HEK293 (cell line): ENCODE data around the gene STX16.

Source experiments
- CTCF ChIA-PET: fragments of 350-600 bp; formaldehyde crosslinking; extraction: SDS; loops from one replicate; lab custom pipeline; 2021; ENCODE audit warnings: antibody characterized with exemption; lab: Yijun Ruan, JAX
- POLR2A ChIA-PET: fragments of 300-600 bp; formaldehyde crosslinking; extraction: SDS; loops from one replicate; lab custom pipeline; 2020; ENCODE audit warnings: antibody characterized with exemption, inconsistent platforms; lab: Yijun Ruan, JAX
- H3K27ac ChIP-seq: fragments of 200-500 bp; sonication (Bioruptor generic); 2 replicates; pipeline ENCODE4 v1.5.1; 2014; ENCODE audit warnings: low read depth, low read length, control low read depth, inconsistent platforms; ENCODE audit errors: extremely low read depth
- H3K36me3 ChIP-seq, 2 experiments: fragments of 200-500 bp in 1 of 2; sonication (Bioruptor generic) in 1 of 2; 1 replicate in 1 of 2; 2 replicates in 1 of 2; pipeline ENCODE4 v1.5.1; 2014 to 2017; ENCODE audit warnings: inconsistent platforms in 2 of 2, low read length in 2 of 2; ENCODE audit not compliant: control insufficient read depth in 2 of 2, insufficient read depth in 1 of 2
- H3K4me1 ChIP-seq: fragments of 200-500 bp; sonication (Bioruptor generic); 2 replicates; pipeline ENCODE4 v1.5.1; 2014; ENCODE audit warnings: mild to moderate bottlenecking, low read length, inconsistent platforms; ENCODE audit not compliant: control insufficient read depth, insufficient read depth
- H3K4me3 ChIP-seq: 2 replicates; pipeline ENCODE4 v1.5.1; 2011; ENCODE audit warnings: low read depth, mild to moderate bottlenecking, control low read depth, low read length, moderate library complexity
- H3K9me3 ChIP-seq: fragments of 200-500 bp; sonication (Bioruptor generic); 2 replicates; pipeline ENCODE4 v1.5.1; 2014; ENCODE audit warnings: low read depth, low read length, inconsistent platforms; ENCODE audit not compliant: control insufficient read depth, insufficient read depth
- GLIS2 ChIP-seq: fragments of 450-650 bp; formaldehyde crosslinking; IDR thresholded peaks from 2 replicates; pipeline ENCODE4 v1.5.1; 2016; ENCODE audit warnings: missing biosample characterization, missing genetic modification characterization
- PRDM1 ChIP-seq: fragments of 450-650 bp; formaldehyde crosslinking; IDR thresholded peaks from 2 replicates; pipeline ENCODE4; 2016; ENCODE audit warnings: missing biosample characterization, missing genetic modification characterization
- TCF7L2 ChIP-seq: IDR thresholded peaks from 2 replicates; pipeline ENCODE4 v1.6.1; 2011; ENCODE audit warnings: low read depth, mild to moderate bottlenecking, inconsistent platforms, low read length, moderate library complexity, borderline replicate concordance
- YY1 ChIP-seq: fragments of 450-650 bp; formaldehyde crosslinking; IDR thresholded peaks from 2 replicates; pipeline ENCODE4 v1.5.1; 2018; ENCODE audit warnings: missing biosample characterization, missing genetic modification characterization
- ZBTB8A ChIP-seq: fragments of 450-650 bp; formaldehyde crosslinking; IDR thresholded peaks from 2 replicates; pipeline ENCODE4 v1.5.1; 2016; ENCODE audit warnings: missing biosample characterization, missing genetic modification characterization
- ZIC2 ChIP-seq: fragments of 450-650 bp; formaldehyde crosslinking; IDR thresholded peaks from 2 replicates; pipeline ENCODE4 v1.5.1; 2016; ENCODE audit warnings: missing biosample characterization, missing genetic modification characterization
- ZNF112 ChIP-seq: fragments of 450-650 bp; formaldehyde crosslinking; IDR thresholded peaks from 2 replicates; pipeline ENCODE4 v1.5.0; 2017; ENCODE audit warnings: missing biosample characterization, missing genetic modification characterization
- ZNF132 ChIP-seq: fragments of 450-650 bp; formaldehyde crosslinking; IDR thresholded peaks from 2 replicates; pipeline ENCODE4 v1.5.1; 2017; ENCODE audit warnings: missing biosample characterization, missing genetic modification characterization, borderline replicate concordance
- ZNF23 ChIP-seq: fragments of 450-650 bp; formaldehyde crosslinking; IDR thresholded peaks from 2 replicates; pipeline ENCODE4 v1.5.1; 2016; ENCODE audit warnings: missing biosample characterization, missing genetic modification characterization, borderline replicate concordance
- ZNF266 ChIP-seq: fragments of 450-650 bp; formaldehyde crosslinking; IDR thresholded peaks from 2 replicates; pipeline ENCODE4 v1.5.1; 2016; ENCODE audit warnings: missing biosample characterization, missing genetic modification characterization, low read depth
- ZNF354C ChIP-seq: fragments of 450-650 bp; formaldehyde crosslinking; IDR thresholded peaks from 2 replicates; pipeline ENCODE4 v1.5.1; 2016; ENCODE audit warnings: missing biosample characterization, missing genetic modification characterization, low read depth, borderline replicate concordance
- ZNF530 ChIP-seq: fragments of 450-650 bp; formaldehyde crosslinking; IDR thresholded peaks from 2 replicates; pipeline ENCODE4 v1.5.1; 2016; ENCODE audit warnings: low read depth, missing biosample characterization, missing genetic modification characterization
- ZNF555 ChIP-seq: fragments of 450-650 bp; formaldehyde crosslinking; conservative IDR thresholded peaks from 2 replicates; pipeline ENCODE4 v1.5.1; 2017; ENCODE audit warnings: missing biosample characterization, mild to moderate bottlenecking, missing genetic modification characterization, inconsistent platforms
- ZNF571 ChIP-seq: fragments of 450-650 bp; formaldehyde crosslinking; IDR thresholded peaks from 2 replicates; pipeline ENCODE4 v1.5.0; 2017; ENCODE audit warnings: missing biosample characterization, missing genetic modification characterization
- ZNF596 ChIP-seq: fragments of 450-650 bp; IDR thresholded peaks from 2 replicates; pipeline ENCODE4 v1.5.0; 2018; ENCODE audit warnings: missing biosample characterization, mild to moderate bottlenecking, missing genetic modification characterization, moderate library complexity
- ZXDB ChIP-seq: fragments of 450-650 bp; formaldehyde crosslinking; IDR thresholded peaks from 2 replicates; pipeline ENCODE4 v1.5.1; 2016; ENCODE audit warnings: missing biosample characterization, missing genetic modification characterization
- TF ChIP-seq, protein P1 (sequence below): fragments of 450-650 bp; formaldehyde crosslinking; IDR thresholded peaks from 2 replicates; pipeline ENCODE4 v1.5.1; 2016; ENCODE audit warnings: missing biosample characterization, missing genetic modification characterization, borderline replicate concordance
- TF ChIP-seq, protein P2 (sequence below): fragments of 450-650 bp; formaldehyde crosslinking; IDR thresholded peaks from 2 replicates; pipeline ENCODE4 v1.5.1; 2016; ENCODE audit warnings: missing biosample characterization, missing genetic modification characterization
- TF ChIP-seq, protein P3 (sequence below): fragments of 450-650 bp; formaldehyde crosslinking; IDR thresholded peaks from 2 replicates; pipeline ENCODE4 v1.5.1; 2016; ENCODE audit warnings: missing biosample characterization, missing genetic modification characterization
- TF ChIP-seq, protein P4 (sequence below): fragments of 450-650 bp; formaldehyde crosslinking; IDR thresholded peaks from 2 replicates; pipeline ENCODE4 v1.5.1; 2016; ENCODE audit warnings: missing biosample characterization, missing genetic modification characterization, low read depth
- TF ChIP-seq, protein P5 (sequence below): IDR thresholded peaks from 2 replicates; pipeline ENCODE4 v1.6.1; 2011; ENCODE audit warnings: mild to moderate bottlenecking, low read depth, low read length, borderline replicate concordance

The STX16 gene

DNA sequence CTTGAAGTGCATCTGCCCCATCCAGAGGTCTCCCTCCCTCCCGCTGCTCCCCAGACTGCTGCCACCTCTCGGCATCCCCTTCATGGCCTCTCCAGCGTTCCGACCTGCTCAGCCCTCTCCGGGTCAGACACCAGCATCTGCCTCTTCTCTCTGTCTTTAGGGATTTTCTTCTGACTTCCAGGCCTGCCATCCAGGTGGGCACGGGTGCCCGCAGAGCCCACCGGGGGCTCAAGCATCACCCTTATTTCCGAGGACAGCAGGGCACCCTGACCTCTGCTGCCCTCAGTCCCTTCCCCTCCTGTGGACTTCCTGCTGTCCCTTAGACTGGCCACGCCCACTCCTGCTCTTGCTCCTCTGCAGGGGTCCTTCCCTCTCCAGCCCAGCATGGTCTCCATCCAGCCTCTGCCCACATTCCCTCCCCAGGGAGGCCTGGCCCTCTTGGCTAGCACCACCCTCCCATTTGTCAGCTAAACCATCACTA, 44.9 kb downstream of the STX16 start:
- H3K4me1 ChIP-seq: no peaks in the 10 kb centered on the region
- H3K27ac ChIP-seq: no peak overlapping the region
- ChIA-PET POLR2A (no interaction called here), CTCF (no interaction called here)
- H3K9me3 ChIP-seq: no peaks in the 10 kb centered on the region
- peaks cover 0 to 45% of the 10 kb centered on the region in 2 experiments; a peak in 2 of 3 replicates for H3K36me3 ChIP-seq
- no peak overlapping the region for H3K4me3 ChIP-seq
- peak; percentile 91 for TF ChIP-seq ZIC2 (tag by site-specific recombination)
- TF ChIP-seq ZBTB8A (tag by site-specific recombination): no peak

DNA sequence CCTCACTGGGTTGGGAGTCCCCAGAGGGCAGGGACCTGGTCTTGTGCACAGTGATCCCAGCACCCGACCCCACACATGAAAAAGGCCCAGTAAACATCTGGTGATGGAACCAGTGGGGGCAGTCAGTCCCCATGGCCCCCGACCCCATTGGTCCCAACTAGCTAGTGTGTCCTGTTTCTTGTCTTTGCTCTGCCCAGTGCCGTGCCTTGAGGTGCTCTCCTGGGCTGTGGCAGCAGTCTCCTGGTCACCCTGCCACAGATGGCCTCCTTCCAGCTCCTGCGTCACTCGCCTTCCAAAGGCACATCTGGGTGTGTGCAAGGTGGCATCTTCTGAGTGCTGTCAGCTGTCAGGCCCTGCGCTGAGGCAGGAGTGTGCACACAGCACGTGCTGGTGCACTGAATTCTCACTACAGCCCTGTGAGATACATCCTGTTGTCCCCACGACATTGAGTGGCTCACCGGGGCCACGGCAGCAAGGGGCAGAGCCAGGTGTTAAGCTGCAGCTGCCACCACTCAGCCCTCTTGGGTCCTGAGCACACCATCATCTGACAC, 45.4 kb downstream of the STX16 start:
- Histone ChIP-seq H3K4me1 (no peaks in the 10 kb centered on the region), H3K36me3 (peaks cover 0 to 46% of the 10 kb centered on the region in 2 experiments; a peak in 2 of 3 replicates), H3K27ac (no peak overlapping the region), H3K9me3 (no peaks in the 10 kb centered on the region), H3K4me3 (no peak overlapping the region)
- TF ChIP-seq YY1 (tag by site-specific recombination): no peak
- TF ChIP-seq GLIS2 (tag by site-specific recombination): no peak
- no peak for TF ChIP-seq ZNF132 (tag by site-specific recombination)
- TF ChIP-seq ZXDB (tag by site-specific recombination): no peak
- TF ChIP-seq ZNF530 (tag by site-specific recombination): no peak
- TF ChIP-seq, protein P1, sequence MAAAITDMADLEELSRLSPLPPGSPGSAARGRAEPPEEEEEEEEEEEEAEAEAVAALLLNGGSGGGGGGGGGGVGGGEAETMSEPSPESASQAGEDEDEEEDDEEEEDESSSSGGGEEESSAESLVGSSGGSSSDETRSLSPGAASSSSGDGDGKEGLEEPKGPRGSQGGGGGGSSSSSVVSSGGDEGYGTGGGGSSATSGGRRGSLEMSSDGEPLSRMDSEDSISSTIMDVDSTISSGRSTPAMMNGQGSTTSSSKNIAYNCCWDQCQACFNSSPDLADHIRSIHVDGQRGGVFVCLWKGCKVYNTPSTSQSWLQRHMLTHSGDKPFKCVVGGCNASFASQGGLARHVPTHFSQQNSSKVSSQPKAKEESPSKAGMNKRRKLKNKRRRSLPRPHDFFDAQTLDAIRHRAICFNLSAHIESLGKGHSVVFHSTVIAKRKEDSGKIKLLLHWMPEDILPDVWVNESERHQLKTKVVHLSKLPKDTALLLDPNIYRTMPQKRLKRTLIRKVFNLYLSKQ (tag by site-specific recombination): no peak
- no peak for TF ChIP-seq ZNF266 (tag by site-specific recombination)
- TF ChIP-seq, protein P2, sequence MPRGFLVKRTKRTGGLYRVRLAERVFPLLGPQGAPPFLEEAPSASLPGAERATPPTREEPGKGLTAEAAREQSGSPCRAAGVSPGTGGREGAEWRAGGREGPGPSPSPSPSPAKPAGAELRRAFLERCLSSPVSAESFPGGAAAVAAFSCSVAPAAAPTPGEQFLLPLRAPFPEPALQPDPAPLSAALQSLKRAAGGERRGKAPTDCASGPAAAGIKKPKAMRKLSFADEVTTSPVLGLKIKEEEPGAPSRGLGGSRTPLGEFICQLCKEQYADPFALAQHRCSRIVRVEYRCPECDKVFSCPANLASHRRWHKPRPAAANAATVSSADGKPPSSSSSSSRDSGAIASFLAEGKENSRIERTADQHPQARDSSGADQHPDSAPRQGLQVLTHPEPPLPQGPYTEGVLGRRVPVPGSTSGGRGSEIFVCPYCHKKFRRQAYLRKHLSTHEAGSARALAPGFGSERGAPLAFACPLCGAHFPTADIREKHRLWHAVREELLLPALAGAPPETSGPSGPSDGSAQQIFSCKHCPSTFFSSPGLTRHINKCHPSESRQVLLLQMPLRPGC (tag by site-specific recombination): no peak
- TF ChIP-seq, protein P3, sequence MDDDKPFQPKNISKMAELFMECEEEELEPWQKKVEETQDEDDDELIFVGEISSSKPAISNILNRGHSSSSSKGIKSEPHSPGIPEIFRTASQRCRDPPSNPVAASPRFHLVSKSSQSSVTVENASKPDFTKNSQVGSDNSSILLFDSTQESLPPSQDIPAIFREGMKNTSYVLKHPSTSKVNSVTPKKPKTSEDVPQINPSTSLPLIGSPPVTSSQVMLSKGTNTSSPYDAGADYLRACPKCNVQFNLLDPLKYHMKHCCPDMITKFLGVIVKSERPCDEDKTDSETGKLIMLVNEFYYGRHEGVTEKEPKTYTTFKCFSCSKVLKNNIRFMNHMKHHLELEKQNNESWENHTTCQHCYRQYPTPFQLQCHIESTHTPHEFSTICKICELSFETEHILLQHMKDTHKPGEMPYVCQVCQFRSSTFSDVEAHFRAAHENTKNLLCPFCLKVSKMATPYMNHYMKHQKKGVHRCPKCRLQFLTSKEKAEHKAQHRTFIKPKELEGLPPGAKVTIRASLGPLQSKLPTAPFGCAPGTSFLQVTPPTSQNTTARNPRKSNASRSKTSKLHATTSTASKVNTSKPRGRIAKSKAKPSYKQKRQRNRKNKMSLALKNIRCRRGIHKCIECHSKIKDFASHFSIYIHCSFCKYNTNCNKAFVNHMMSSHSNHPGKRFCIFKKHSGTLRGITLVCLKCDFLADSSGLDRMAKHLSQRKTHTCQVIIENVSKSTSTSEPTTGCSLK (tag by site-specific recombination): no peak
- TF ChIP-seq ZNF23 (tag by site-specific recombination): no peak
- TF ChIP-seq, protein P4, sequence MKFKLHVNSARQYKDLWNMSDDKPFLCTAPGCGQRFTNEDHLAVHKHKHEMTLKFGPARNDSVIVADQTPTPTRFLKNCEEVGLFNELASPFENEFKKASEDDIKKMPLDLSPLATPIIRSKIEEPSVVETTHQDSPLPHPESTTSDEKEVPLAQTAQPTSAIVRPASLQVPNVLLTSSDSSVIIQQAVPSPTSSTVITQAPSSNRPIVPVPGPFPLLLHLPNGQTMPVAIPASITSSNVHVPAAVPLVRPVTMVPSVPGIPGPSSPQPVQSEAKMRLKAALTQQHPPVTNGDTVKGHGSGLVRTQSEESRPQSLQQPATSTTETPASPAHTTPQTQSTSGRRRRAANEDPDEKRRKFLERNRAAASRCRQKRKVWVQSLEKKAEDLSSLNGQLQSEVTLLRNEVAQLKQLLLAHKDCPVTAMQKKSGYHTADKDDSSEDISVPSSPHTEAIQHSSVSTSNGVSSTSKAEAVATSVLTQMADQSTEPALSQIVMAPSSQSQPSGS (tag by site-specific recombination): no peak
- TF ChIP-seq ZNF596 (tag by site-specific recombination): no peak
- TF ChIP-seq ZNF571: no peak
- TF ChIP-seq, protein P5, sequence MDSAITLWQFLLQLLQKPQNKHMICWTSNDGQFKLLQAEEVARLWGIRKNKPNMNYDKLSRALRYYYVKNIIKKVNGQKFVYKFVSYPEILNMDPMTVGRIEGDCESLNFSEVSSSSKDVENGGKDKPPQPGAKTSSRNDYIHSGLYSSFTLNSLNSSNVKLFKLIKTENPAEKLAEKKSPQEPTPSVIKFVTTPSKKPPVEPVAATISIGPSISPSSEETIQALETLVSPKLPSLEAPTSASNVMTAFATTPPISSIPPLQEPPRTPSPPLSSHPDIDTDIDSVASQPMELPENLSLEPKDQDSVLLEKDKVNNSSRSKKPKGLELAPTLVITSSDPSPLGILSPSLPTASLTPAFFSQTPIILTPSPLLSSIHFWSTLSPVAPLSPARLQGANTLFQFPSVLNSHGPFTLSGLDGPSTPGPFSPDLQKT: no peak
- no peak for TF ChIP-seq ZNF555 (tag by site-specific recombination)
- TF ChIP-seq ZNF354C (tag by site-specific recombination): no peak
- no peak for TF ChIP-seq TCF7L2
- TF ChIP-seq ZNF112 (tag by site-specific recombination): no peak
- no peak for TF ChIP-seq PRDM1 (tag by site-specific recombination)
- CTCF ChIA-PET: interaction anchor here (0.6 kb wide), 1 partner anchor 526 kb away, joined by 3 read pairs; no protein-coding TSS in a partner anchor
- POLR2A ChIA-PET: no interaction called here
